ENCODE data around the gene CCNI. TPM values are rescaled to one million over a fixed set of nuclear protein-coding genes. Genes with fewer than 3 reads are reported as not detected.
"Not testable (repeated sequence)": the region's sequence is repeated elsewhere in the genome, so short reads cannot be mapped to it uniquely, and the experiment has no call there.

CCNI gene
- total and polyA plus RNA-seq, 8 donors = 257 to 389 (median 343) TPM

- Histone ChIP-seq H3K36me3 (no peaks in the 10 kb centered on the region), H3K9me3 (no peaks in the 10 kb centered on the region), H3K27me3 (no peaks in the 10 kb centered on the region), H3K4me3 (no peak overlapping the region), H3K4me1 (peaks cover 0 to 6% of the 10 kb centered on the region in 2 donors), H3K27ac (no peak overlapping the region)
- intact Hi-C loops (cut with DNase I) = no loop called here
- DNase-seq (no peak), ATAC-seq (no peak)
- no peak for TF ChIP-seq CTCF (IDR thresholded peaks at IDR 0.05)
Observed at GRCh38 chr4:77084019-77084639, 8.3 kb upstream of the CCNI start.

GRCh38 chr4:77082886-77083608, 7.3 kb upstream of the CCNI start:
- DNase-seq = no peak
- no peak for ATAC-seq
- H3K4me3 ChIP-seq = no peak overlapping the region
- no peaks in the 10 kb centered on the region for H3K27me3 ChIP-seq
- no peaks in the 10 kb centered on the region for H3K9me3 ChIP-seq
- intact Hi-C loops (cut with DNase I) = no loop called here
- H3K27ac ChIP-seq = no peak overlapping the region
- no peak for TF ChIP-seq CTCF (IDR thresholded peaks at IDR 0.05)
- H3K4me1 ChIP-seq = peaks cover 0 to 7% of the 10 kb centered on the region in 2 donors
- H3K36me3 ChIP-seq = no peaks in the 10 kb centered on the region

GRCh38 chr4:77080806-77081205, 5.0 kb upstream of the CCNI start:
- H3K36me3 ChIP-seq; H3K27ac ChIP-seq; H3K4me3 ChIP-seq; intact Hi-C loops (cut with DNase I); ATAC-seq; H3K27me3 ChIP-seq; H3K9me3 ChIP-seq; DNase-seq: not testable (repeated sequence)
- H3K4me1 ChIP-seq = peaks cover 3 to 22% of the 10 kb centered on the region in 2 donors

- no peak for TF ChIP-seq CTCF (IDR thresholded peaks at IDR 0.05)
- Histone ChIP-seq H3K27ac (no peak overlapping the region), H3K4me1 (peaks cover 3 to 25% of the 10 kb centered on the region in 2 donors), H3K27me3 (no peaks in the 10 kb centered on the region), H3K4me3 (no peak overlapping the region), H3K9me3 (no peaks in the 10 kb centered on the region), H3K36me3 (no peaks in the 10 kb centered on the region)
- ATAC-seq (no peak), DNase-seq (no peak)
- intact Hi-C loops (cut with DNase I) = no loop called here
Observed at GRCh38 chr4:77079281-77079680, 3.5 kb upstream of the CCNI start.

GRCh38 chr4:77078401-77078800, 2.6 kb upstream of the CCNI start:
- no peak overlapping the region for H3K4me3 ChIP-seq
- ATAC-seq (no peak), DNase-seq (no peak)
- intact Hi-C loops (cut with DNase I) = no loop called here
- no peak overlapping the region for H3K27ac ChIP-seq
- no peak for TF ChIP-seq CTCF (IDR thresholded peaks at IDR 0.05)
- H3K4me1 ChIP-seq = peaks cover 4 to 33% of the 10 kb centered on the region in 2 donors
- no peaks in the 10 kb centered on the region for H3K9me3 ChIP-seq
- H3K27me3 ChIP-seq = no peaks in the 10 kb centered on the region
- H3K36me3 ChIP-seq = no peaks in the 10 kb centered on the region

Measured in left lung (tissue), 10 donors.